HG03439 (cell line): ENCODE data around the gene MAP1LC3A.

Experiments used
- ATAC-seq: cut with Tn5 transposase; IDR thresholded peaks from one replicate; pipeline ENCODE4 v1.9.1; 2021; ENCODE audit warnings: mild to moderate bottlenecking, moderate library complexity; ENCODE audit not compliant: unreplicated experiment

MAP1LC3A gene

GRCh38 chr20:34528921-34529297 is 29.6 kb upstream of the MAP1LC3A start:
- ATAC-seq, result no peak

- no peak for ATAC-seq
These were observed 28.8 kb upstream of the MAP1LC3A start for GRCh38 chr20:34529742-34530141.

GRCh38 chr20:34530342-34530741 is 28.2 kb upstream of the MAP1LC3A start:
- ATAC-seq, result no peak

GRCh38 chr20:34531608-34532265 is 26.8 kb upstream of the MAP1LC3A start:
- no peak for ATAC-seq

- ATAC-seq, result no peak
These were observed 26.2 kb upstream of the MAP1LC3A start for GRCh38 chr20:34532320-34532719.

- no peak for ATAC-seq
These were observed 25.8 kb upstream of the MAP1LC3A start for GRCh38 chr20:34532756-34533155.

- ATAC-seq, result no peak
These were observed 23.9 kb upstream of the MAP1LC3A start for GRCh38 chr20:34534391-34535165.

GRCh38 chr20:34535301-34535840 is 23.1 kb upstream of the MAP1LC3A start:
- no peak for ATAC-seq

GRCh38 chr20:34535857-34536256 is 22.7 kb upstream of the MAP1LC3A start:
- ATAC-seq, result no peak

GRCh38 chr20:34536798-34537394 is 21.6 kb upstream of the MAP1LC3A start:
- ATAC-seq, result no peak

GRCh38 chr20:34537651-34538050 is 20.9 kb upstream of the MAP1LC3A start:
- ATAC-seq, result no peak

GRCh38 chr20:34538671-34539123 is 19.8 kb upstream of the MAP1LC3A start:
- ATAC-seq, result no peak

- ATAC-seq, result no peak
These were observed 18.8 kb upstream of the MAP1LC3A start for GRCh38 chr20:34539756-34540155.

GRCh38 chr20:34540596-34541263 is 17.8 kb upstream of the MAP1LC3A start:
- no peak for ATAC-seq

GRCh38 chr20:34541264-34541901 is 17.1 kb upstream of the MAP1LC3A start:
- ATAC-seq, result no peak

- ATAC-seq, result no peak
These were observed 16.6 kb upstream of the MAP1LC3A start for GRCh38 chr20:34541917-34542316.

- no peak for ATAC-seq
These were observed 16.1 kb upstream of the MAP1LC3A start for GRCh38 chr20:34542439-34542838.

- no peak for ATAC-seq
These were observed 15.0 kb upstream of the MAP1LC3A start for GRCh38 chr20:34543463-34544056.

- no peak for ATAC-seq
These were observed 14.3 kb upstream of the MAP1LC3A start for GRCh38 chr20:34544109-34544796.

- no peak for ATAC-seq
These were observed 11.8 kb upstream of the MAP1LC3A start for GRCh38 chr20:34546751-34547181.
